Measurements from ENCODE around the gene DPH3. TPM values are rescaled to one million over a fixed set of nuclear protein-coding genes. Genes with fewer than 3 reads are reported as not detected.

Gene DPH3
- polyA plus RNA-seq, 1 donor (not counting 4 experiments of a cell fraction or from before 2014, with no cell fraction given) = 36.7 TPM

DNA sequence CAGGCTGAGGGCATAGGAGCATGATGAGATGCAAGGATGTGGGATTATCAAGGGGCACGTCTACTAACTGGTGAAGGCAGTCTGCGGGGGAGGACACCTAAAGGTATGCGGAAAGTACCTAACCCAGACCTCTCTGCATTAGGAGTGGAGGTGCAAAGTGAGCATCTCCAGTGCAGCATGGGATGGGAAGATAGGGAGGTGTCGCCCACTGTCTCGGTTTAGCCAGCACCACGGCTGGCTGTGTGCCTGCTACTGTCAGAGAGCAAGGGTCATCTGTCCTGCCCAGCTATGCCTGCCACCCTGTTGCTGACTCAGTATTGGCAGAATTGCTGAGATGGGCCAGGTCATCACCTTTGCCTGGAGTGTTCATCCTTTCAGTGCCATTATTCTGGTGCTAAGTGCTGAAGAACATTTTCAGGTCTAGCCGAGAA, 40.4 kb upstream of the DPH3 start:
- no peaks in the 10 kb centered on the region for H4K20me1 ChIP-seq (ENCODE audit: control insufficient read depth, extremely low read depth, insufficient read depth, low read length)
- peaks cover 8% of the 10 kb centered on the region for H3K4me1 ChIP-seq (ENCODE audit: control insufficient read depth, extremely low read depth, insufficient read depth, low read length)
- no peaks in the 10 kb centered on the region for H3K9me3 ChIP-seq (ENCODE audit: control insufficient read depth, low read depth, low read length)
- dilution Hi-C loops (cut with MboI; ENCODE audit: extremely low pct_ligation_motif_present, low sequenced_read_pairs) = no loop called here
- H3K4me3 ChIP-seq (ENCODE audit: control insufficient read depth in 2 of 3, extremely low read depth in 1 of 3, insufficient read depth in 2 of 3, low read depth in 1 of 3, low read length in 3 of 3) = no peak overlapping the region
- H3K36me3 ChIP-seq (ENCODE audit: control insufficient read depth in 2 of 2, extremely low read depth in 1 of 2, insufficient read depth in 2 of 2, low read length in 2 of 2) = peaks cover 11 to 20% of the 10 kb centered on the region in 2 experiments
- no peak overlapping the region for H3K4me2 ChIP-seq (ENCODE audit: control insufficient read depth, extremely low read depth, insufficient read depth, low read depth, low read length)
- TF ChIP-seq EZH2 (IDR thresholded peaks at IDR 0.05; ENCODE audit: low read length) = no peak
- TF ChIP-seq, protein P1, sequence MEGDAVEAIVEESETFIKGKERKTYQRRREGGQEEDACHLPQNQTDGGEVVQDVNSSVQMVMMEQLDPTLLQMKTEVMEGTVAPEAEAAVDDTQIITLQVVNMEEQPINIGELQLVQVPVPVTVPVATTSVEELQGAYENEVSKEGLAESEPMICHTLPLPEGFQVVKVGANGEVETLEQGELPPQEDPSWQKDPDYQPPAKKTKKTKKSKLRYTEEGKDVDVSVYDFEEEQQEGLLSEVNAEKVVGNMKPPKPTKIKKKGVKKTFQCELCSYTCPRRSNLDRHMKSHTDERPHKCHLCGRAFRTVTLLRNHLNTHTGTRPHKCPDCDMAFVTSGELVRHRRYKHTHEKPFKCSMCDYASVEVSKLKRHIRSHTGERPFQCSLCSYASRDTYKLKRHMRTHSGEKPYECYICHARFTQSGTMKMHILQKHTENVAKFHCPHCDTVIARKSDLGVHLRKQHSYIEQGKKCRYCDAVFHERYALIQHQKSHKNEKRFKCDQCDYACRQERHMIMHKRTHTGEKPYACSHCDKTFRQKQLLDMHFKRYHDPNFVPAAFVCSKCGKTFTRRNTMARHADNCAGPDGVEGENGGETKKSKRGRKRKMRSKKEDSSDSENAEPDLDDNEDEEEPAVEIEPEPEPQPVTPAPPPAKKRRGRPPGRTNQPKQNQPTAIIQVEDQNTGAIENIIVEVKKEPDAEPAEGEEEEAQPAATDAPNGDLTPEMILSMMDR (optimal IDR thresholded peaks at IDR 0.05 in 1 of 3, IDR thresholded peaks at IDR 0.05 in 1 of 3, conservative IDR thresholded peaks at IDR 0.05 in 1 of 3; ENCODE audit: extremely low read depth in 1 of 3, insufficient read depth in 2 of 3, low read length in 3 of 3) = no peak
- H3K27ac ChIP-seq (ENCODE audit: control insufficient read depth, insufficient read depth, low read length) = no peak overlapping the region
- no peaks in the 10 kb centered on the region for H3K9me1 ChIP-seq (ENCODE audit: control insufficient read depth, extremely low read depth, insufficient read depth, low read length)
- H3K9ac ChIP-seq (ENCODE audit: control insufficient read depth, extremely low read depth, insufficient read depth, low read length) = no peak overlapping the region
- DNase-seq (ENCODE audit: low read depth, low spot score) = no peak
- H3K27me3 ChIP-seq (ENCODE audit: control insufficient read depth, extremely low read depth, insufficient read depth, low read length) = no peaks in the 10 kb centered on the region
- no peak for FAIRE-seq
- no peaks in the 10 kb centered on the region for H3K79me2 ChIP-seq (ENCODE audit: control insufficient read depth, insufficient read depth, low read length)
- H2AFZ ChIP-seq (ENCODE audit: control insufficient read depth, low read length) = no peak overlapping the region

DNA sequence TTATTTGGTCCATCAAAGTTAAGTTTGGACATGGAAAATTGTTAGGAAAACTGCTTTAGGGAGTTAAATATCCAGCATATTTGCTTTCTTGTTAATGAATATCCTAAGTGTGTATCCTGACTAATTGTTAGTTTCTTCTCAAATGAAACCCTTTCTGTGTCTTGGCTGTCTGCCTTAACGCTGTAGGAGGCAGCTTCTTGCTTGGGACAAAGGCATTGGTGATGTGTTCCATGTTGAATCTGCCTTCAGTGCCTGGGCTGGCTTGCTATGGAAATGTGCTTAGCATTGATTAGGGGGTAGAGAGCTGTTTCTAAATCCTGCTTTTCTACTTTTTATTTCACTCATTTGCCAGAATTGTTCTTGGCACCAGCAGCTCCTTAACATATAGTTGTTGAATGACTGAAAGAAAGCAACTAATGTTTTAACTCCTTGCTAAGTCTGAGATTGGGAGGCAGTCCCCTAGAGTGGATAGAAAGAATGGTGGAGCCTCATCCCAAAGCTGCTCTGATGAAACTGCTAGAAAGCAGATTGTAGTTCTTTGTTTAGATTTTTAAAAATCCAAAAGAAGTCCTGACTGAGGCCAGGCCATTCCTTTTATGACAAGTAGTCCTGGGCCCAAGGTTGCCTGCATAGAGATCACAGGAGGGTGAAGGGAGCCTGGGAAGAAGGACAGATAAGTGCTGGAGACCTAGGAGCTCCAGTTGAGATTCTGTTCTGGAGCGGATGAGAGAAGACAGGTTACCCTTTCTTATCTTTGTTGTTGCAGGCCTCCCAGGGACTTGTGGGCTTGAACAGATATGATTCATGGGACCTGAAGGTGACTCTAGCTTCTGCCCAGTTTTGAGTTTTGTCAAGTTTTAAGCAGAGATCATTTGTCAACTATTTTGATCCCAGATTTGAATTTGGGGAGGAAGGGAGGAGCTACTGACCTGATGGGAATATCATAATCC, 39.6 kb upstream of the DPH3 start:
- Histone ChIP-seq H3K9ac (ENCODE audit: control insufficient read depth, extremely low read depth, insufficient read depth, low read length) (no peak overlapping the region), H4K20me1 (ENCODE audit: control insufficient read depth, extremely low read depth, insufficient read depth, low read length) (no peaks in the 10 kb centered on the region), H3K4me1 (ENCODE audit: control insufficient read depth, extremely low read depth, insufficient read depth, low read length) (no peaks in the 10 kb centered on the region), H3K27ac (ENCODE audit: control insufficient read depth, insufficient read depth, low read length) (no peak overlapping the region), H3K9me1 (ENCODE audit: control insufficient read depth, extremely low read depth, insufficient read depth, low read length) (no peaks in the 10 kb centered on the region), H3K79me2 (ENCODE audit: control insufficient read depth, insufficient read depth, low read length) (no peaks in the 10 kb centered on the region), H2AFZ (ENCODE audit: control insufficient read depth, low read length) (no peak overlapping the region), H3K36me3 (ENCODE audit: control insufficient read depth in 2 of 2, extremely low read depth in 1 of 2, insufficient read depth in 2 of 2, low read length in 2 of 2) (peaks cover 11 to 23% of the 10 kb centered on the region in 2 experiments), H3K9me3 (ENCODE audit: control insufficient read depth, low read depth, low read length) (no peaks in the 10 kb centered on the region), H3K4me2 (ENCODE audit: control insufficient read depth, extremely low read depth, insufficient read depth, low read depth, low read length) (no peak overlapping the region), H3K4me3 (ENCODE audit: control insufficient read depth in 2 of 3, extremely low read depth in 1 of 3, insufficient read depth in 2 of 3, low read depth in 1 of 3, low read length in 3 of 3) (no peak overlapping the region), H3K27me3 (ENCODE audit: control insufficient read depth, extremely low read depth, insufficient read depth, low read length) (no peaks in the 10 kb centered on the region)
- dilution Hi-C loops (cut with MboI; ENCODE audit: extremely low pct_ligation_motif_present, low sequenced_read_pairs) = no loop called here
- DNase-seq (ENCODE audit: low read depth, low spot score) = no peak
- FAIRE-seq = no peak
- TF ChIP-seq, protein P1 (optimal IDR thresholded peaks at IDR 0.05 in 1 of 3, IDR thresholded peaks at IDR 0.05 in 1 of 3, conservative IDR thresholded peaks at IDR 0.05 in 1 of 3; ENCODE audit: extremely low read depth in 1 of 3, insufficient read depth in 2 of 3, low read length in 3 of 3) = no peak
- TF ChIP-seq EZH2 (IDR thresholded peaks at IDR 0.05; ENCODE audit: low read length) = no peak
